ENCODE measurements around the gene ARL15.

The ARL15 gene

GRCh38 chr5:54325272-54325609 is 14.9 kb upstream of the ARL15 start:
- in situ Hi-C loops (cut with MboI; ENCODE audit: low sequenced_read_pairs, unreplicated experiment): no loop called here
- no peak for DNase-seq (ENCODE audit: low spot score)
- TF ChIP-seq CTCF (IDR thresholded peaks at IDR 0.05; ENCODE audit: borderline replicate concordance, control extremely low read depth, extremely low read depth, insufficient read depth, missing control alignments): no peak

GRCh38 chr5:54324651-54325271 is 14.4 kb upstream of the ARL15 start:
- DNase-seq (ENCODE audit: low spot score): no peak
- in situ Hi-C loops (cut with MboI; ENCODE audit: low sequenced_read_pairs, unreplicated experiment): no loop called here
- no peak for TF ChIP-seq CTCF (IDR thresholded peaks at IDR 0.05; ENCODE audit: borderline replicate concordance, control extremely low read depth, extremely low read depth, insufficient read depth, missing control alignments)

- no peak for DNase-seq (ENCODE audit: low spot score)
- no peak for TF ChIP-seq CTCF (IDR thresholded peaks at IDR 0.05; ENCODE audit: borderline replicate concordance, control extremely low read depth, extremely low read depth, insufficient read depth, missing control alignments)
- in situ Hi-C loops (cut with MboI; ENCODE audit: low sequenced_read_pairs, unreplicated experiment): no loop called here
Measured at GRCh38 chr5:54323495-54323894, 13.1 kb upstream of the ARL15 start.

GRCh38 chr5:54320256-54320655 is 9.9 kb upstream of the ARL15 start:
- TF ChIP-seq CTCF (IDR thresholded peaks at IDR 0.05; ENCODE audit: borderline replicate concordance, control extremely low read depth, extremely low read depth, insufficient read depth, missing control alignments): no peak
- no peak for DNase-seq (ENCODE audit: low spot score)
- in situ Hi-C loops (cut with MboI; ENCODE audit: low sequenced_read_pairs, unreplicated experiment): no loop called here

GRCh38 chr5:54317511-54318260 is 7.3 kb upstream of the ARL15 start:
- TF ChIP-seq CTCF (IDR thresholded peaks at IDR 0.05; ENCODE audit: borderline replicate concordance, control extremely low read depth, extremely low read depth, insufficient read depth, missing control alignments): no peak
- DNase-seq (ENCODE audit: low spot score): no peak
- in situ Hi-C loops (cut with MboI; ENCODE audit: low sequenced_read_pairs, unreplicated experiment): no loop called here

GRCh38 chr5:54315736-54316528 is 5.6 kb upstream of the ARL15 start:
- no peak for DNase-seq (ENCODE audit: low spot score)
- in situ Hi-C loops (cut with MboI; ENCODE audit: low sequenced_read_pairs, unreplicated experiment): no loop called here
- TF ChIP-seq CTCF (IDR thresholded peaks at IDR 0.05; ENCODE audit: borderline replicate concordance, control extremely low read depth, extremely low read depth, insufficient read depth, missing control alignments): no peak

Measured in GM13976 (cell line).